ENCODE measurements around the gene KRTAP1-4. TPM values are rescaled to one million over a fixed set of nuclear protein-coding genes. Genes with fewer than 3 reads are reported as not detected.
"Not testable (repeated sequence)": the region's sequence is repeated elsewhere in the genome, so short reads cannot be mapped to it uniquely, and the experiment has no call there.

KRTAP1-4 gene
- total RNA-seq, 2 experiments from 2014 or later, result not detected

- CTCF ChIA-PET; H3K27ac Mint-ChIP-seq; H3K9me3 Mint-ChIP-seq; DNase-seq; H3K36me3 Mint-ChIP-seq (ENCODE audit: low read depth); H3K4me1 Mint-ChIP-seq; H3K4me3 Mint-ChIP-seq; POLR2A ChIA-PET: not testable (repeated sequence)
- peaks cover 21% of the 10 kb centered on the region for H3K27me3 Mint-ChIP-seq
Measured at GRCh38 chr17:41034346-41034935, 4.4 kb upstream of the KRTAP1-4 start, which contains the start of gene KRTAP1-3. Gene KRTAP1-3 (minus strand): TSS chr17:41034874. CDS start chr17:41034821, 53 bp downstream.

GRCh38 chr17:41026715-41027471 is 3.1 kb downstream of the KRTAP1-4 start, which contains the start of gene KRTAP1-5:
Gene KRTAP1-5 (minus strand): TSS chr17:41027208. CDS start chr17:41027155, 53 bp downstream.
- Mint-ChIP-seq H3K36me3 (ENCODE audit: low read depth) (no peaks in the 10 kb centered on the region), H3K4me1 (no peaks in the 10 kb centered on the region), H3K4me3 (no peak within 1 kb of the TSS), H3K27ac (no peak within 1 kb of the TSS), H3K27me3 (peaks cover 12% of the 10 kb centered on the region), H3K9me3 (no peaks in the 10 kb centered on the region)
- POLR2A ChIA-PET, result no interaction called here
- CTCF ChIA-PET, result no interaction called here
- no peak for DNase-seq

GRCh38 chr17:41024697-41025096 is 5.3 kb downstream of the KRTAP1-4 start:
- H3K4me3 Mint-ChIP-seq, result no peak overlapping the region
- H3K9me3 Mint-ChIP-seq, result no peaks in the 10 kb centered on the region
- peaks cover 2% of the 10 kb centered on the region for H3K27me3 Mint-ChIP-seq
- DNase-seq, result no peak
- H3K36me3 Mint-ChIP-seq (ENCODE audit: low read depth), result no peaks in the 10 kb centered on the region
- CTCF ChIA-PET, result no interaction called here
- POLR2A ChIA-PET, result no interaction called here
- no peaks in the 10 kb centered on the region for H3K4me1 Mint-ChIP-seq
- no peak overlapping the region for H3K27ac Mint-ChIP-seq

GRCh38 chr17:41020336-41020735 is 9.7 kb downstream of the KRTAP1-4 start:
- ChIA-PET POLR2A (no interaction called here), CTCF (no interaction called here)
- Mint-ChIP-seq H3K27me3 (peaks cover 4% of the 10 kb centered on the region), H3K4me3 (no peak overlapping the region), H3K36me3 (ENCODE audit: low read depth) (no peaks in the 10 kb centered on the region), H3K9me3 (no peaks in the 10 kb centered on the region), H3K27ac (no peak overlapping the region), H3K4me1 (no peaks in the 10 kb centered on the region)
- no peak for DNase-seq

- ChIA-PET POLR2A (no interaction called here), CTCF (no interaction called here)
- no peaks in the 10 kb centered on the region for H3K4me1 Mint-ChIP-seq
- DNase-seq, result no peak
- H3K9me3 Mint-ChIP-seq, result no peaks in the 10 kb centered on the region
- no peaks in the 10 kb centered on the region for H3K36me3 Mint-ChIP-seq (ENCODE audit: low read depth)
- peaks cover 4% of the 10 kb centered on the region for H3K27me3 Mint-ChIP-seq
- H3K27ac Mint-ChIP-seq, result no peak overlapping the region
- no peak overlapping the region for H3K4me3 Mint-ChIP-seq
Measured at GRCh38 chr17:41019415-41019814, 10.6 kb downstream of the KRTAP1-4 start.

- Mint-ChIP-seq H3K4me3 (no peak overlapping the region), H3K27ac (no peak overlapping the region), H3K9me3 (no peaks in the 10 kb centered on the region), H3K4me1 (no peaks in the 10 kb centered on the region), H3K27me3 (peaks cover 4% of the 10 kb centered on the region), H3K36me3 (ENCODE audit: low read depth) (no peaks in the 10 kb centered on the region)
- ChIA-PET POLR2A (no interaction called here), CTCF (no interaction called here)
- no peak for DNase-seq
Measured at GRCh38 chr17:41018541-41018940, 11.5 kb downstream of the KRTAP1-4 start.

- H3K27ac Mint-ChIP-seq, result no peak overlapping the region
- peaks cover 5% of the 10 kb centered on the region for H3K27me3 Mint-ChIP-seq
- H3K9me3 Mint-ChIP-seq, result no peaks in the 10 kb centered on the region
- CTCF ChIA-PET, result no interaction called here
- no peaks in the 10 kb centered on the region for H3K4me1 Mint-ChIP-seq
- POLR2A ChIA-PET, result no interaction called here
- no peaks in the 10 kb centered on the region for H3K36me3 Mint-ChIP-seq (ENCODE audit: low read depth)
- DNase-seq, result no peak
- H3K4me3 Mint-ChIP-seq, result no peak overlapping the region
Measured at GRCh38 chr17:41016578-41017215, 13.3 kb downstream of the KRTAP1-4 start.

GRCh38 chr17:41015454-41015853 is 14.5 kb downstream of the KRTAP1-4 start:
- Mint-ChIP-seq H3K4me3 (no peak overlapping the region), H3K4me1 (no peaks in the 10 kb centered on the region), H3K27ac (no peak overlapping the region), H3K27me3 (peaks cover 5% of the 10 kb centered on the region), H3K36me3 (ENCODE audit: low read depth) (no peaks in the 10 kb centered on the region), H3K9me3 (no peaks in the 10 kb centered on the region)
- CTCF ChIA-PET, result no interaction called here
- POLR2A ChIA-PET, result no interaction called here
- no peak for DNase-seq

GRCh38 chr17:41013606-41014005 is 16.4 kb downstream of the KRTAP1-4 start:
- peaks cover 5% of the 10 kb centered on the region for H3K27me3 Mint-ChIP-seq
- no peaks in the 10 kb centered on the region for H3K9me3 Mint-ChIP-seq
- H3K27ac Mint-ChIP-seq, result no peak overlapping the region
- ChIA-PET CTCF (interaction anchor here (2.0 kb wide), 1 partner anchor 535 kb away, joined by 4 read pairs; no protein-coding TSS in a partner anchor), POLR2A (no interaction called here)
- H3K4me1 Mint-ChIP-seq, result no peaks in the 10 kb centered on the region
- H3K4me3 Mint-ChIP-seq, result no peak overlapping the region
- no peaks in the 10 kb centered on the region for H3K36me3 Mint-ChIP-seq (ENCODE audit: low read depth)
- no peak for DNase-seq

GRCh38 chr17:41013181-41013580 is 16.8 kb downstream of the KRTAP1-4 start:
- Mint-ChIP-seq H3K4me1 (no peaks in the 10 kb centered on the region), H3K27ac (no peak overlapping the region), H3K9me3 (no peaks in the 10 kb centered on the region), H3K27me3 (peaks cover 7% of the 10 kb centered on the region), H3K4me3 (no peak overlapping the region), H3K36me3 (ENCODE audit: low read depth) (no peaks in the 10 kb centered on the region)
- ChIA-PET POLR2A (no interaction called here), CTCF (interaction anchor here (2.0 kb wide), 1 partner anchor 536 kb away, joined by 4 read pairs; no protein-coding TSS in a partner anchor)
- DNase-seq, result no peak

- Mint-ChIP-seq H3K27me3 (peaks cover 7% of the 10 kb centered on the region), H3K4me3 (no peak overlapping the region), H3K9me3 (no peaks in the 10 kb centered on the region), H3K4me1 (no peaks in the 10 kb centered on the region), H3K36me3 (ENCODE audit: low read depth) (no peaks in the 10 kb centered on the region), H3K27ac (no peak overlapping the region)
- ChIA-PET CTCF (interaction anchor here (2.0 kb wide), 1 partner anchor 536 kb away, joined by 4 read pairs; no protein-coding TSS in a partner anchor), POLR2A (no interaction called here)
- DNase-seq, result no peak
Measured at GRCh38 chr17:41012326-41013120, 17.5 kb downstream of the KRTAP1-4 start.

- Mint-ChIP-seq H3K9me3 (no peaks in the 10 kb centered on the region), H3K4me3 (no peak overlapping the region), H3K27me3 (peaks cover 5% of the 10 kb centered on the region), H3K27ac (no peak overlapping the region), H3K4me1 (no peaks in the 10 kb centered on the region), H3K36me3 (ENCODE audit: low read depth) (no peaks in the 10 kb centered on the region)
- ChIA-PET CTCF (no interaction called here), POLR2A (no interaction called here)
- no peak for DNase-seq
Measured at GRCh38 chr17:41010441-41010840, 19.6 kb downstream of the KRTAP1-4 start.

- no peaks in the 10 kb centered on the region for H3K9me3 Mint-ChIP-seq
- no peaks in the 10 kb centered on the region for H3K36me3 Mint-ChIP-seq (ENCODE audit: low read depth)
- H3K27ac Mint-ChIP-seq, result no peak overlapping the region
- CTCF ChIA-PET, result no interaction called here
- H3K4me1 Mint-ChIP-seq, result no peaks in the 10 kb centered on the region
- H3K27me3 Mint-ChIP-seq, result peaks cover 5% of the 10 kb centered on the region
- POLR2A ChIA-PET, result no interaction called here
- no peak for DNase-seq
- no peak overlapping the region for H3K4me3 Mint-ChIP-seq
Measured at GRCh38 chr17:41009936-41010335, 20.1 kb downstream of the KRTAP1-4 start.

Measured in activated CD4-positive, alpha-beta memory T cell treated with anti-CD3 and anti-CD28 coated beads, Interleukin-2, amount 10 ng/mL, durations not matched to agents 7 days and 5 days (primary cell).